Measurements from ENCODE around the gene CCDC40. TPM values are rescaled to one million over a fixed set of nuclear protein-coding genes. Genes with fewer than 3 reads are reported as not detected.

CCDC40 gene
- total and polyA plus RNA-seq, 2 donors (not counting 1 experiment from before 2014, with no cell fraction given): 0.63 to 3.2 TPM

- Mint-ChIP-seq H3K27me3 (no peaks in the 10 kb centered on the region), H3K4me1 (peaks cover 7% of the 10 kb centered on the region), H3K4me3 (no peak overlapping the region), H3K27ac (no peak overlapping the region), H3K9me3 (ENCODE audit: insufficient read depth) (no peaks in the 10 kb centered on the region)
- ChIA-PET POLR2A (no interaction called here), CTCF (no interaction called here)
- no peaks in the 10 kb centered on the region for H4K20me1 ChIP-seq (ENCODE audit: control insufficient read depth, insufficient read depth, low read length, poor library complexity, severe bottlenecking)
- ATAC-seq (ENCODE audit: low read depth): no peak
- no peaks in the 10 kb centered on the region for H3K9me3 ChIP-seq (ENCODE audit: control extremely low read depth in 1 of 3, control insufficient read depth in 2 of 3, insufficient read depth in 1 of 3, low read length in 2 of 3)
- H3K9ac ChIP-seq (ENCODE audit: low read length): no peak overlapping the region
- TF ChIP-seq, protein P1, sequence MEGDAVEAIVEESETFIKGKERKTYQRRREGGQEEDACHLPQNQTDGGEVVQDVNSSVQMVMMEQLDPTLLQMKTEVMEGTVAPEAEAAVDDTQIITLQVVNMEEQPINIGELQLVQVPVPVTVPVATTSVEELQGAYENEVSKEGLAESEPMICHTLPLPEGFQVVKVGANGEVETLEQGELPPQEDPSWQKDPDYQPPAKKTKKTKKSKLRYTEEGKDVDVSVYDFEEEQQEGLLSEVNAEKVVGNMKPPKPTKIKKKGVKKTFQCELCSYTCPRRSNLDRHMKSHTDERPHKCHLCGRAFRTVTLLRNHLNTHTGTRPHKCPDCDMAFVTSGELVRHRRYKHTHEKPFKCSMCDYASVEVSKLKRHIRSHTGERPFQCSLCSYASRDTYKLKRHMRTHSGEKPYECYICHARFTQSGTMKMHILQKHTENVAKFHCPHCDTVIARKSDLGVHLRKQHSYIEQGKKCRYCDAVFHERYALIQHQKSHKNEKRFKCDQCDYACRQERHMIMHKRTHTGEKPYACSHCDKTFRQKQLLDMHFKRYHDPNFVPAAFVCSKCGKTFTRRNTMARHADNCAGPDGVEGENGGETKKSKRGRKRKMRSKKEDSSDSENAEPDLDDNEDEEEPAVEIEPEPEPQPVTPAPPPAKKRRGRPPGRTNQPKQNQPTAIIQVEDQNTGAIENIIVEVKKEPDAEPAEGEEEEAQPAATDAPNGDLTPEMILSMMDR (IDR thresholded peaks at IDR 0.05): no peak
- no peak for TF ChIP-seq EZH2 (IDR thresholded peaks at IDR 0.05; ENCODE audit: borderline replicate concordance, insufficient read depth, low read depth, low read length, poor library complexity, severe bottlenecking)
- no peak overlapping the region for H3K4me2 ChIP-seq (replicated peaks; ENCODE audit: low read depth, low read length, poor library complexity, severe bottlenecking)
- H3K4me1 ChIP-seq (ENCODE audit: control insufficient read depth in 2 of 2, insufficient read depth in 2 of 2, low read length in 2 of 2): peaks cover 0 to 3% of the 10 kb centered on the region in 2 donors
- DNase-seq: no peak
- WGBS (ENCODE audit: insufficient coverage): 97% methylated on average over 43 of the region's 43 CpGs
- peaks cover 4% of the 10 kb centered on the region for H3K79me2 ChIP-seq (ENCODE audit: control insufficient read depth, insufficient read depth, low read length)
- no peaks in the 10 kb centered on the region for H3K36me3 ChIP-seq (replicated peaks in 1 of 2; ENCODE audit: control extremely low read depth in 1 of 2, control insufficient read depth in 1 of 2, extremely low read depth in 1 of 2, insufficient read depth in 2 of 2, low read length in 1 of 2)
- H3K4me3 ChIP-seq (ENCODE audit: control extremely low read depth in 1 of 5, extremely low read depth in 1 of 5, insufficient read depth in 1 of 5, low read depth in 2 of 5, low read length in 4 of 5): no peak overlapping the region
- intact Hi-C loops (cut with micrococcal nuclease): no loop called here
- H3K27me3 ChIP-seq (replicated peaks in 1 of 4; ENCODE audit: control extremely low read depth in 1 of 4, control insufficient read depth in 3 of 4, insufficient read depth in 4 of 4, low read length in 3 of 4): peaks cover 0 to 2% (median 0%) of the 10 kb centered on the region in 4 experiments
- H3K27ac ChIP-seq (ENCODE audit: low read length in 2 of 2): no peak overlapping the region
- no peak overlapping the region for H2AFZ ChIP-seq (ENCODE audit: insufficient read depth, low read depth, low read length, poor library complexity, severe bottlenecking)
These were observed 12.8 kb upstream of the CCDC40 start for GRCh38 chr17:80023481-80024205.

DNA sequence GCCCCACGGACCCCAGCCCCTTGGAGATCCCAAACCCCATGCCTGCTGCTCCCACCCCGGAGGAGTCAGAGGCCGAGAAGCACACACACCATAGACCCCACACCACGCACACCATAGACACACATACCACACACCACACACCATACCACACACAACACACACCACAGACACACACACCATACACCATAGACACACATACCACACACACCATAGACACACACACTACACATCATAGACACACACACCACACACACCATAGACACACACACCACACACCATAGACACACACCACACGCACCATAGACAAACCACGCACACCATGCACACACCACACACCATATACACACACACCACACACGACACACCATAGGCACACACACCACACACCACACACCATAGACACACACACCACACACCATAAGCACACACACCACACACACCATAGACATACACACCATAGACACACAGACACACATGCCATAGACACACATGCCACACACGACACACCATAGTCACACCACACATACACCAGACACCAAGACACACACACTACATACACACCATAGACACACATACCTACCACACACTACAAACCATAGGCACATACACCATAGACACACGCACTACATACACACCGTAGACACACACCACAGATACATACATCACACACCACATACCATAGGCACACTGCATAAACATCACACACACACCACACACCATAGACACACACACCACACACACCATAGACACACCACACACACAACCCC is 12.1 kb upstream of the CCDC40 start:
- no peaks in the 10 kb centered on the region for H3K27me3 Mint-ChIP-seq
- ChIA-PET POLR2A (no interaction called here), CTCF (no interaction called here)
- no peak overlapping the region for H3K4me3 Mint-ChIP-seq
- Histone ChIP-seq H3K27ac (ENCODE audit: low read length in 2 of 2) (no peak overlapping the region), H3K4me3 (ENCODE audit: control extremely low read depth in 1 of 5, extremely low read depth in 1 of 5, insufficient read depth in 1 of 5, low read depth in 2 of 5, low read length in 4 of 5) (no peak overlapping the region), H3K9ac (ENCODE audit: low read length) (no peak overlapping the region), H3K4me1 (ENCODE audit: control insufficient read depth in 2 of 2, insufficient read depth in 2 of 2, low read length in 2 of 2) (peaks cover 0 to 3% of the 10 kb centered on the region in 2 donors), H3K27me3 (replicated peaks in 1 of 4; ENCODE audit: control extremely low read depth in 1 of 4, control insufficient read depth in 3 of 4, insufficient read depth in 4 of 4, low read length in 3 of 4) (peaks cover 0 to 2% (median 0%) of the 10 kb centered on the region in 4 experiments), H3K9me3 (ENCODE audit: control extremely low read depth in 1 of 3, control insufficient read depth in 2 of 3, insufficient read depth in 1 of 3, low read length in 2 of 3) (no peaks in the 10 kb centered on the region), H4K20me1 (ENCODE audit: control insufficient read depth, insufficient read depth, low read length, poor library complexity, severe bottlenecking) (no peaks in the 10 kb centered on the region), H3K79me2 (ENCODE audit: control insufficient read depth, insufficient read depth, low read length) (peaks cover 4% of the 10 kb centered on the region), H3K4me2 (replicated peaks; ENCODE audit: low read depth, low read length, poor library complexity, severe bottlenecking) (no peak overlapping the region), H2AFZ (ENCODE audit: insufficient read depth, low read depth, low read length, poor library complexity, severe bottlenecking) (no peak overlapping the region), H3K36me3 (replicated peaks in 1 of 2; ENCODE audit: control extremely low read depth in 1 of 2, control insufficient read depth in 1 of 2, extremely low read depth in 1 of 2, insufficient read depth in 2 of 2, low read length in 1 of 2) (no peaks in the 10 kb centered on the region)
- TF ChIP-seq EZH2 (IDR thresholded peaks at IDR 0.05; ENCODE audit: borderline replicate concordance, insufficient read depth, low read depth, low read length, poor library complexity, severe bottlenecking): no peak
- TF ChIP-seq, protein P1 (IDR thresholded peaks at IDR 0.05): no peak
- peaks cover 7% of the 10 kb centered on the region for H3K4me1 Mint-ChIP-seq
- 70% methylated on average over 9 of the region's 10 CpGs for WGBS (ENCODE audit: insufficient coverage)
- no peaks in the 10 kb centered on the region for H3K9me3 Mint-ChIP-seq (ENCODE audit: insufficient read depth)
- DNase-seq (no peak), ATAC-seq (ENCODE audit: low read depth) (no peak)
- no peak overlapping the region for H3K27ac Mint-ChIP-seq
- intact Hi-C loops (cut with micrococcal nuclease): no loop called here

Data from B cell (primary cell).